Colonic mucosa (tissue), 4 donors: ENCODE results near the gene SLFN12. TPM values are rescaled to one million over a fixed set of nuclear protein-coding genes. Genes with fewer than 3 reads are reported as not detected.
"Not testable (repeated sequence)": the region's sequence is repeated elsewhere in the genome, so short reads cannot be mapped to it uniquely, and the experiment has no call there.

Experiments
- DNase-seq: peaks from one replicate; pipeline ENCODE4 v3.0.0-alpha.2; 2020
- H3K27ac ChIP-seq: fragments of 200-600 bp; one replicate; pipeline ENCODE4 v1.8.0; 2021
- H3K27me3 ChIP-seq: fragments of 200-600 bp; one replicate; pipeline ENCODE4 v1.8.0; 2021
- H3K36me3 ChIP-seq: fragments of 200-600 bp; one replicate; pipeline ENCODE4 v1.8.0; 2021
- H3K4me1 ChIP-seq: fragments of 200-600 bp; one replicate; pipeline ENCODE4 v1.8.0; 2021; ENCODE audit warnings: mild to moderate bottlenecking
- H3K4me3 ChIP-seq: fragments of 200-600 bp; one replicate; pipeline ENCODE4 v1.8.0; 2021
- H3K9ac ChIP-seq, 2 donors: one replicate each; pipeline ENCODE4 v1.7.0; 2013; ENCODE audit warnings: control low read depth in 2 of 2, low read depth in 2 of 2, low read length in 2 of 2
- H3K9me3 ChIP-seq: fragments of 200-600 bp; one replicate; pipeline ENCODE4 v1.8.0; 2021
- intact Hi-C: fragments of 100-400 bp; cut with DNase I; formaldehyde crosslinking; loops from one replicate; pipeline ENCODE4 v1.14.1; 2022
- total RNA-seq, 2 donors: library from RNA; stranded (reverse); fragmentation: NEBNext Ultra II Directional in 1 of 2; extraction: Animal tissue kit (Norgen Biotek cat#: 25700) in 1 of 2; gene quantifications; one replicate each; pipeline ENCODE4 v1.2.1, GENCODE V29; 2021
- TF ChIP-seq, protein P1 (sequence below): fragments of 200-600 bp; IDR thresholded peaks from one replicate; pipeline ENCODE4 v1.8.0; 2022; ENCODE audit warnings: antibody characterized with exemption, mild to moderate bottlenecking
- donor health status: healthy.
- donor health status: DM: no; HTN: no; CAD: no.
- donor health status: DM: no; HTN: no; CAD: no.

The SLFN12 gene
- total RNA-seq, 2 donors from 2014 or later = 1.3 to 2.0 TPM

DNA sequence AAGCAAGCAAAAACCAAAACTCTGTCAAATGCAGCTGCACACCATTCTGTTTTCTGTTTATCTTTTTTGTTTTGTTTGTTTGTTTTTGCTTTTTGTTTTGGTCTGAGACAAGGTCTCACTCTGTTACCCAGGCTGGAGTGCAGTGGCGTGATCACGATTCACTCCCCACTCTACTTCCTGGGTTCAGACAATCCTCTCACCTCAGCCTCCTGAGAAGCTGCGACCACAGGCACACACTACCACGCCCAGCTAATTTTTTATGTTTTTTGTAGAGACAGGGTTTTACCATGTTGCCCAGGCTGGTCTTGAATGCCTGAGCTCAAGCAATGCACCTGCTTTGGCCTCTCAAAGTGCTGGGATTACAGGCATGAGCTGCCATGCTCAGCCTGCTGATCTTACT, 35.5 kb upstream of the SLFN12 start:
- no peaks in the 10 kb centered on the region for H3K27me3 ChIP-seq
- DNase-seq = no peak
- H3K4me3 ChIP-seq = no peak overlapping the region
- H3K36me3 ChIP-seq = no peaks in the 10 kb centered on the region
- H3K9me3 ChIP-seq = no peaks in the 10 kb centered on the region
- H3K9ac ChIP-seq = no peak overlapping the region
- H3K27ac ChIP-seq = no peak overlapping the region
- intact Hi-C loops = no loop called here
- TF ChIP-seq, protein P1, sequence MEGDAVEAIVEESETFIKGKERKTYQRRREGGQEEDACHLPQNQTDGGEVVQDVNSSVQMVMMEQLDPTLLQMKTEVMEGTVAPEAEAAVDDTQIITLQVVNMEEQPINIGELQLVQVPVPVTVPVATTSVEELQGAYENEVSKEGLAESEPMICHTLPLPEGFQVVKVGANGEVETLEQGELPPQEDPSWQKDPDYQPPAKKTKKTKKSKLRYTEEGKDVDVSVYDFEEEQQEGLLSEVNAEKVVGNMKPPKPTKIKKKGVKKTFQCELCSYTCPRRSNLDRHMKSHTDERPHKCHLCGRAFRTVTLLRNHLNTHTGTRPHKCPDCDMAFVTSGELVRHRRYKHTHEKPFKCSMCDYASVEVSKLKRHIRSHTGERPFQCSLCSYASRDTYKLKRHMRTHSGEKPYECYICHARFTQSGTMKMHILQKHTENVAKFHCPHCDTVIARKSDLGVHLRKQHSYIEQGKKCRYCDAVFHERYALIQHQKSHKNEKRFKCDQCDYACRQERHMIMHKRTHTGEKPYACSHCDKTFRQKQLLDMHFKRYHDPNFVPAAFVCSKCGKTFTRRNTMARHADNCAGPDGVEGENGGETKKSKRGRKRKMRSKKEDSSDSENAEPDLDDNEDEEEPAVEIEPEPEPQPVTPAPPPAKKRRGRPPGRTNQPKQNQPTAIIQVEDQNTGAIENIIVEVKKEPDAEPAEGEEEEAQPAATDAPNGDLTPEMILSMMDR = no peak
- H3K4me1 ChIP-seq = no peaks in the 10 kb centered on the region

DNA sequence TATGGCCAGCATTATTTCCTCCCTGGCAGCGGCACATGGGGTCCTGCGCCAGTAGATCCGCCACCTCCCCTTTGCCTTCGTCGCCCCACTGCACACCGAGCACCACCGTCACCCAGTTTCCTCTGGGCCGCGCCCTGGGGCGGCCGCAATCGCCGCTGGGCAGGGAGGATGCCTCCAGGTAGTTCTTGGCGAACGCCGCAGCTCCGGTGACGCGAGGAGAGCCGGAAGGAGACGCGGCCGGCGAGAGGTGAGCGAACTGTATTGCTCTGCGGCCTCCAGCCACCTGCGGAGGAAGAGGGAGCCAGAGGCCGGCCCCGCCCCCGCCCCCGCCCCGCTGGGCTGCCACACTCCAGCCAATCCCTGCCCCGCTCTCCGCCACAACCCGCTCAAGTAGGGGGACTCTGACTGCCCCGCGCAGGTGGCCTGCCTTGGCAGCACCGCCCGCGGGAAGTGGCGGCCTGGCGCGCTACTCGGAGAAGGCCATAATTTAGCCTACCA, 28.1 kb upstream of the SLFN12 start:
- H3K9me3 ChIP-seq = no peaks in the 10 kb centered on the region
- peak; percentile 82 for DNase-seq
- no peaks in the 10 kb centered on the region for H3K36me3 ChIP-seq
- peak overlapping the region in 1 of 2 donors; percentile 12 for H3K9ac ChIP-seq
- H3K4me1 ChIP-seq = no peaks in the 10 kb centered on the region
- intact Hi-C loops = no loop called here
- TF ChIP-seq, protein P1 = no peak
- no peak overlapping the region for H3K27ac ChIP-seq
- peak overlapping the region; percentile 19 for H3K4me3 ChIP-seq
- H3K27me3 ChIP-seq = no peaks in the 10 kb centered on the region

DNA sequence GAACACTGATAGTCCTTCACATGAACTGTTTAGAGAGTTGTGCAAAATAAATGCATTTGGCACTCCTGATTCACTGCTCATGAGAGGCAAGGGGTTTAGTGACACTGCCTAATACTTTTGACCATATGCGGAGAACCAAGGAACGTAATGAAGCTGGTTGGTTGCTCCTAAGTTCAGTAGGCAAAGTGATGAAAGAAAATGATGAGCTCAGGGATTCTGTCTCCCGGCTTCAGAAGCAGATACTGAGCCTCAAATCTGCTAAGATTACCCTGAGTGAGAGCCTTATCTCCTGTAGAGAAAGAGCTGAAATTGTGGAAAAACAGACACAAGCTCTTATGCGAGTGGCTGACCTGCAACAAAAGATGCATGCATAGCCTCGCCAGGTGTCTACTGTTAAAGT, 21.7 kb upstream of the SLFN12 start:
- H3K36me3 ChIP-seq, intact Hi-C loops, DNase-seq, H3K9me3 ChIP-seq, H3K27ac ChIP-seq, H3K4me3 ChIP-seq, H3K9ac ChIP-seq, H3K4me1 ChIP-seq, H3K27me3 ChIP-seq: not testable (repeated sequence)

DNA sequence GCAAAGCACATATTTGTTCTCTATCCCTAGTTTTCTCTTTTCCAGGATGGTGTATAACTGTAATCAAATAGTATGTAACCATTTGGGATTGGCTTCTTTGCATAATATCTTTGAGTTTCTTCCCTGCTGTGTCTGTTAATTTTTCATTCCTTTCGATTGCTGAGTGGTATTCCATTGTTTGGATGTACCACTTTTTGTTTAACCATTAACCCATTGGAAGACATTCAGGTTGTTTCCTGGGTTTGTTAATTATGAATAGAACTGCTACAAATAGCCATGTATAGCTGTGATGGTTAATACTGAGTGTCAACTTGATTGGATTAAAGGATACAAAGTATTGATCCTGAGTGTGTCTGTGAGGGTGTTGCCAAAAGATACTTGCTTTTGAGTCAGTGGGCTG, 20.9 kb upstream of the SLFN12 start:
- TF ChIP-seq, protein P1 = no peak
- Histone ChIP-seq H3K4me1 (no peaks in the 10 kb centered on the region), H3K36me3 (no peaks in the 10 kb centered on the region), H3K9me3 (no peaks in the 10 kb centered on the region), H3K27me3 (no peaks in the 10 kb centered on the region), H3K27ac (no peak overlapping the region), H3K9ac (no peak overlapping the region), H3K4me3 (no peak overlapping the region)
- intact Hi-C loops = no loop called here
- no peak for DNase-seq

GRCh38 chr17:35449371-35449931, 17.2 kb upstream of the SLFN12 start:
- Histone ChIP-seq H3K9ac (peak overlapping the region; percentile 57 to 62), H3K27me3 (no peaks in the 10 kb centered on the region), H3K4me1 (no peaks in the 10 kb centered on the region), H3K36me3 (no peaks in the 10 kb centered on the region), H3K27ac (no peak overlapping the region), H3K9me3 (no peaks in the 10 kb centered on the region), H3K4me3 (peak overlapping the region; percentile 12)
- intact Hi-C loops = no loop called here
- DNase-seq = no peak
- TF ChIP-seq, protein P1 = no peak

GRCh38 chr17:35448899-35449227, 16.6 kb upstream of the SLFN12 start:
- Histone ChIP-seq H3K4me3 (peak overlapping the region; percentile 49), H3K27ac (no peak overlapping the region), H3K9ac (peak overlapping the region; percentile 62 to 71), H3K4me1 (no peaks in the 10 kb centered on the region), H3K27me3 (no peaks in the 10 kb centered on the region), H3K9me3 (no peaks in the 10 kb centered on the region), H3K36me3 (no peaks in the 10 kb centered on the region)
- DNase-seq = no peak
- intact Hi-C loops = no loop called here
- TF ChIP-seq, protein P1 = no peak
